ENCODE measurements around the gene RGS9BP. TPM values are rescaled to one million over a fixed set of nuclear protein-coding genes. Genes with fewer than 3 reads are reported as not detected.

RGS9BP gene
- total and polyA plus RNA-seq, 2 of the 13 experiments (the other 11 are each of a cell fraction or from before 2014, with no cell fraction given) = 0.01 TPM; not detected in 1

DNA sequence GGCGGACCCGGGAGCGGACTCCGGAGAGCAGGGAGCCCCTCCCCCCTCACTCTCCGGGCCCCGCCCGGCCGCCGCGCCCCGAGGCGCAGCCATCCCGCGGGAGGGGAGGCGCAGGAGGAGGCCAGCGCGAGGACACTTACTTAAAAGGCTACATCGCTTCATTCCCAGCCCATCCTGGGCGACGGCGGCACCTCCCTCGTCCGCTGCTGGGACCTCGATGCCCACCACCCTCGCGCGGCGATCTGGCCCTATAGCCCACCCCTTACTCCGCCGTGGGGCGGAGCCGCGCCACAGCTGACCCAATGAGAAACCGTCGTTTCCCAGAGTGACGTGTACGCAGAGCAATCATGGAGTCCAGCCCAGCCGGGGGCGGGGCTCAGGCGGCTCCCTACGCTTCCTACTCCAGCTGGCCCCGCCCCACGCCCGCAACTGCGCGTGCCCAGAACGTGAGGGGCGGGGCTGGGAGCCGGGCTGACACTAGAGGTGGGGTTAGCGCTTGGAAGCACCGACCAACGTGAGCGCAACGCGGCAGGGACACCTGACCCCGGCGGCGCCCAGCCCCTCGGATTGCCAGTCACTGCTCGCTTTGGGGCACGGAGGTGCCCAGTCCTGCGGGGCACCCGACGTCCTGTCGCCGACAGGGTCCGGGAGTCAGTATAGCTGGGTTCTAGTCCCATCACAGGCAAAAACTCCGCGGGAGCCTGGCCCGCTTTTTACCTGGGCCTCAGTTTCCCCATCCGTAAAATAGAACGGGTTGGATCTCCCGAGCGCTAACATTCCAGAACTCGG, 523 bp upstream of the RGS9BP start, which contains the start of gene ANKRD27 (continued):
- TF ChIP-seq, protein P1, sequence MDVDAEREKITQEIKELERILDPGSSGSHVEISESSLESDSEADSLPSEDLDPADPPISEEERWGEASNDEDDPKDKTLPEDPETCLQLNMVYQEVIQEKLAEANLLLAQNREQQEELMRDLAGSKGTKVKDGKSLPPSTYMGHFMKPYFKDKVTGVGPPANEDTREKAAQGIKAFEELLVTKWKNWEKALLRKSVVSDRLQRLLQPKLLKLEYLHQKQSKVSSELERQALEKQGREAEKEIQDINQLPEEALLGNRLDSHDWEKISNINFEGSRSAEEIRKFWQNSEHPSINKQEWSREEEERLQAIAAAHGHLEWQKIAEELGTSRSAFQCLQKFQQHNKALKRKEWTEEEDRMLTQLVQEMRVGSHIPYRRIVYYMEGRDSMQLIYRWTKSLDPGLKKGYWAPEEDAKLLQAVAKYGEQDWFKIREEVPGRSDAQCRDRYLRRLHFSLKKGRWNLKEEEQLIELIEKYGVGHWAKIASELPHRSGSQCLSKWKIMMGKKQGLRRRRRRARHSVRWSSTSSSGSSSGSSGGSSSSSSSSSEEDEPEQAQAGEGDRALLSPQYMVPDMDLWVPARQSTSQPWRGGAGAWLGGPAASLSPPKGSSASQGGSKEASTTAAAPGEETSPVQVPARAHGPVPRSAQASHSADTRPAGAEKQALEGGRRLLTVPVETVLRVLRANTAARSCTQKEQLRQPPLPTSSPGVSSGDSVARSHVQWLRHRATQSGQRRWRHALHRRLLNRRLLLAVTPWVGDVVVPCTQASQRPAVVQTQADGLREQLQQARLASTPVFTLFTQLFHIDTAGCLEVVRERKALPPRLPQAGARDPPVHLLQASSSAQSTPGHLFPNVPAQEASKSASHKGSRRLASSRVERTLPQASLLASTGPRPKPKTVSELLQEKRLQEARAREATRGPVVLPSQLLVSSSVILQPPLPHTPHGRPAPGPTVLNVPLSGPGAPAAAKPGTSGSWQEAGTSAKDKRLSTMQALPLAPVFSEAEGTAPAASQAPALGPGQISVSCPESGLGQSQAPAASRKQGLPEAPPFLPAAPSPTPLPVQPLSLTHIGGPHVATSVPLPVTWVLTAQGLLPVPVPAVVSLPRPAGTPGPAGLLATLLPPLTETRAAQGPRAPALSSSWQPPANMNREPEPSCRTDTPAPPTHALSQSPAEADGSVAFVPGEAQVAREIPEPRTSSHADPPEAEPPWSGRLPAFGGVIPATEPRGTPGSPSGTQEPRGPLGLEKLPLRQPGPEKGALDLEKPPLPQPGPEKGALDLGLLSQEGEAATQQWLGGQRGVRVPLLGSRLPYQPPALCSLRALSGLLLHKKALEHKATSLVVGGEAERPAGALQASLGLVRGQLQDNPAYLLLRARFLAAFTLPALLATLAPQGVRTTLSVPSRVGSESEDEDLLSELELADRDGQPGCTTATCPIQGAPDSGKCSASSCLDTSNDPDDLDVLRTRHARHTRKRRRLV (CRISPR knock-in tag; IDR thresholded peaks at IDR 0.05) = 0 out of 2 replicates have a peak, but pooled peaks have one; percentile 3
- TF ChIP-seq CHD2 (IDR thresholded peaks at IDR 0.05; ENCODE audit: low read depth, low read length) = peak; percentile 43; the same call in 1 of the 2 replicates
- TF ChIP-seq, protein P2, sequence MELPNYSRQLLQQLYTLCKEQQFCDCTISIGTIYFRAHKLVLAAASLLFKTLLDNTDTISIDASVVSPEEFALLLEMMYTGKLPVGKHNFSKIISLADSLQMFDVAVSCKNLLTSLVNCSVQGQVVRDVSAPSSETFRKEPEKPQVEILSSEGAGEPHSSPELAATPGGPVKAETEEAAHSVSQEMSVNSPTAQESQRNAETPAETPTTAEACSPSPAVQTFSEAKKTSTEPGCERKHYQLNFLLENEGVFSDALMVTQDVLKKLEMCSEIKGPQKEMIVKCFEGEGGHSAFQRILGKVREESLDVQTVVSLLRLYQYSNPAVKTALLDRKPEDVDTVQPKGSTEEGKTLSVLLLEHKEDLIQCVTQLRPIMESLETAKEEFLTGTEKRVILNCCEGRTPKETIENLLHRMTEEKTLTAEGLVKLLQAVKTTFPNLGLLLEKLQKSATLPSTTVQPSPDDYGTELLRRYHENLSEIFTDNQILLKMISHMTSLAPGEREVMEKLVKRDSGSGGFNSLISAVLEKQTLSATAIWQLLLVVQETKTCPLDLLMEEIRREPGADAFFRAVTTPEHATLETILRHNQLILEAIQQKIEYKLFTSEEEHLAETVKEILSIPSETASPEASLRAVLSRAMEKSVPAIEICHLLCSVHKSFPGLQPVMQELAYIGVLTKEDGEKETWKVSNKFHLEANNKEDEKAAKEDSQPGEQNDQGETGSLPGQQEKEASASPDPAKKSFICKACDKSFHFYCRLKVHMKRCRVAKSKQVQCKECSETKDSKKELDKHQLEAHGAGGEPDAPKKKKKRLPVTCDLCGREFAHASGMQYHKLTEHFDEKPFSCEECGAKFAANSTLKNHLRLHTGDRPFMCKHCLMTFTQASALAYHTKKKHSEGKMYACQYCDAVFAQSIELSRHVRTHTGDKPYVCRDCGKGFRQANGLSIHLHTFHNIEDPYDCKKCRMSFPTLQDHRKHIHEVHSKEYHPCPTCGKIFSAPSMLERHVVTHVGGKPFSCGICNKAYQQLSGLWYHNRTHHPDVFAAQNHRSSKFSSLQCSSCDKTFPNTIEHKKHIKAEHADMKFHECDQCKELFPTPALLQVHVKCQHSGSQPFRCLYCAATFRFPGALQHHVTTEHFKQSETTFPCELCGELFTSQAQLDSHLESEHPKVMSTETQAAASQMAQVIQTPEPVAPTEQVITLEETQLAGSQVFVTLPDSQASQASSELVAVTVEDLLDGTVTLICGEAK (IDR thresholded peaks at IDR 0.05) = no peak
- TF ChIP-seq, protein P2 (CRISPR knock-in tag; IDR thresholded peaks at IDR 0.05) = no peak
- TF ChIP-seq YEATS2 (CRISPR knock-in tag; IDR thresholded peaks at IDR 0.05; ENCODE audit: borderline replicate concordance) = no peak
- no peak for TF ChIP-seq ZNF253 (CRISPR knock-in tag; IDR thresholded peaks at IDR 0.05; ENCODE audit: borderline replicate concordance)
- TF ChIP-seq, protein P3, sequence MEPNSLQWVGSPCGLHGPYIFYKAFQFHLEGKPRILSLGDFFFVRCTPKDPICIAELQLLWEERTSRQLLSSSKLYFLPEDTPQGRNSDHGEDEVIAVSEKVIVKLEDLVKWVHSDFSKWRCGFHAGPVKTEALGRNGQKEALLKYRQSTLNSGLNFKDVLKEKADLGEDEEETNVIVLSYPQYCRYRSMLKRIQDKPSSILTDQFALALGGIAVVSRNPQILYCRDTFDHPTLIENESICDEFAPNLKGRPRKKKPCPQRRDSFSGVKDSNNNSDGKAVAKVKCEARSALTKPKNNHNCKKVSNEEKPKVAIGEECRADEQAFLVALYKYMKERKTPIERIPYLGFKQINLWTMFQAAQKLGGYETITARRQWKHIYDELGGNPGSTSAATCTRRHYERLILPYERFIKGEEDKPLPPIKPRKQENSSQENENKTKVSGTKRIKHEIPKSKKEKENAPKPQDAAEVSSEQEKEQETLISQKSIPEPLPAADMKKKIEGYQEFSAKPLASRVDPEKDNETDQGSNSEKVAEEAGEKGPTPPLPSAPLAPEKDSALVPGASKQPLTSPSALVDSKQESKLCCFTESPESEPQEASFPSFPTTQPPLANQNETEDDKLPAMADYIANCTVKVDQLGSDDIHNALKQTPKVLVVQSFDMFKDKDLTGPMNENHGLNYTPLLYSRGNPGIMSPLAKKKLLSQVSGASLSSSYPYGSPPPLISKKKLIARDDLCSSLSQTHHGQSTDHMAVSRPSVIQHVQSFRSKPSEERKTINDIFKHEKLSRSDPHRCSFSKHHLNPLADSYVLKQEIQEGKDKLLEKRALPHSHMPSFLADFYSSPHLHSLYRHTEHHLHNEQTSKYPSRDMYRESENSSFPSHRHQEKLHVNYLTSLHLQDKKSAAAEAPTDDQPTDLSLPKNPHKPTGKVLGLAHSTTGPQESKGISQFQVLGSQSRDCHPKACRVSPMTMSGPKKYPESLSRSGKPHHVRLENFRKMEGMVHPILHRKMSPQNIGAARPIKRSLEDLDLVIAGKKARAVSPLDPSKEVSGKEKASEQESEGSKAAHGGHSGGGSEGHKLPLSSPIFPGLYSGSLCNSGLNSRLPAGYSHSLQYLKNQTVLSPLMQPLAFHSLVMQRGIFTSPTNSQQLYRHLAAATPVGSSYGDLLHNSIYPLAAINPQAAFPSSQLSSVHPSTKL (CRISPR knock-in tag; IDR thresholded peaks at IDR 0.05) = no peak
- no peak for TF ChIP-seq SETDB1 (CRISPR knock-in tag; IDR thresholded peaks at IDR 0.05; ENCODE audit: borderline replicate concordance)
- no peak for TF ChIP-seq RFXANK (CRISPR knock-in tag; IDR thresholded peaks at IDR 0.05)

All from HepG2 (cell line).